Raji (cell line): ENCODE measurements around the gene PFKM.

Source experiments
- POLR2A ChIP-seq: IDR thresholded peaks from 2 replicates; pipeline ENCODE4 v1.6.1; 2011; ENCODE audit warnings: low read depth, low read length, control low read depth; ENCODE audit not compliant: insufficient read depth

The PFKM gene

GRCh38 chr12:48119078-48119833 lies at the start of gene PFKM:
Gene PFKM (plus strand): TSS chr12:48119364. CDS start chr12:48122775, 3,411 bp downstream.
- peak; percentile 64 for TF ChIP-seq POLR2A

DNA sequence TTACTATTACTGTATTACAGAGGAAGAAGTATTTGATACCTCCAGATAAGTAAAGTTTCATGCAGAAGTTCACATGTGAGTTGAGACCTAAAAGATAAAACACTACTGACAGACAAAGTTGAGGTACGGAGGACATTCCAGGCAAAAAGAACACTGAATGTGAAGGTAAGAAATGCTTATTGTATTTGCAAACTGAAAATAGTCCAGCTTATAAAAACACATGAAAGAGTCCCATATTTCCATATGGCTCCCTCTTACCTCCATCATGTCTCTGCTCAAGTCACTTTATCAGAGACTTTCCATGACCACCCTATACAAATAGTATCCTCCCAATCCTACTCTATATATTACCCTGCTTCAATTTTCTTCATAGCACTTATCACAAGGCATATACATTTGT lies 49.1 kb upstream of the PFKM start:
- no peak for TF ChIP-seq POLR2A

DNA sequence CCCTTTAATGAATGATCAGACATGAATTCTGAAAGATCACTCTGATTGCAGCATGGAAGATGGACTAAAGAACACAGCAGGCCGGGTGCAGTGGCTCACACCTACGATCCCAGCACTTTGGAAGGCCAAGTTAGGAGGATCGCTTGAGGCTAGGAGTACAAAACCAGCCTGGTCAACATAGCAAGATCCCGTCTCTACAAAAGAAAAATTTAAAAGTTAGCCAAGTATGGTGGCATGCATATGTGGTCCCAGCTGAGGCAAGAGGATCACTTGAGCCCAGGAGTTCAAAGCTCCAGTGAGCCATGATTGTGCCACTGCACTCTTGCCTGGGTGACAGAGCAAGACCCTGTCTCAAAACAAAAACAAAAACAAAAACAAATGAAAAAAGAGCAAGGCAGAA lies 48.4 kb upstream of the PFKM start:
- no peak for TF ChIP-seq POLR2A

DNA sequence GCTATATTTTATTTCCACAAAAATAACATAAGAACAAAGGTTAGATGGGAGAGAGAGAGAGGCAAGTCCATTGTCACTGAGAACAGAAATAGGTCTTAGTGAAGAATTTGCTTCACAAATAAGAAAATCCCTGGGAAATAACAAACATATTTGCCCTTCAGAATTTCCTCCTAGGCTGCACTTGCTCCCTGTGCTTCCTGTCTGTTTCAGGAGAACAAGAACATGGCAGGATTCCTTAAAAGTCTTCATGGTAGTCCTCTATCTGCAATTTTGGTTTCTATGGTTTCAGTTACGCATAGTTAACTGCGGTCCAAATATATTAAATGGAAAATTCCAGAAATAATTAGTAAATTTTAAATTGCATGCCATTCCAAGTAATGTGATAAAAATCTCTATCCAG lies 47.4 kb upstream of the PFKM start:
- TF ChIP-seq POLR2A: no peak

- TF ChIP-seq POLR2A: no peak
Observed at GRCh38 chr12:48072266-48072665, 46.9 kb upstream of the PFKM start.

DNA sequence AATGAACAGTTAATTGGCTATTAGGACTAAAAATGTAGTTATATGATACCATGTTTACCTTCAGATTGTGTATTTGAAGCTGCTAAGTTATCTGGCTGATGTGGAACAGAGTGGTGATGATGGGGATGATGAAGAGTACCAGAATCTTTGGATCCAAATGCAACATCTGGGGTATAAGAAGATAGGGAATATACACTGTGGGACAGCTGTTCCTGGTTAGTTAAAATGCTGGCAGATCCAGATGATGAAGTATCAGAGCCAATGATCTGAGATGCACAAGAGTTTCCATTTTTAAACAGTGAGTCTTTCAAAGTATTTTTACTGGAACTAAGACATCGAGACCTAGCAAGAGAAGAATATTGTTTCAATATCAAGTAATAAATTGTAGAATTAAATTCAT lies 44.9 kb upstream of the PFKM start:
- no peak for TF ChIP-seq POLR2A

DNA sequence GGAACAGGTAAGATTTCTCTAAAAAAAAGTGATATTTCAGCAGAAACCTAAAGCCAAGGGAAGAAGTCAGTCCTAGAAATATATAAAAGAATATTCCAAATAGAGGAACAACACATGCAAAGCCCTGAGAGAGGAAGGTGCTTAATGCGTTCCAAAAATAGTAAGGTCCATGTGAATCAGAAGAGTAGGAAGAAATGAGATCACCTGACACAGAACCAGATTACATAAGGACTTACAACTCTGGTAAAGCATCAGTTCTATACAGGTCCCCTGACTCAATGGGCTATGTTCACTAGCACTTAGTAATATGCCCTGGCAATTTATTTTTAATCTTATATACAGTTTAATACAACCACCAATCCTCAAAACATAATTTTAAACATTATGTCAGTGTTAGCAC lies 43.3 kb upstream of the PFKM start:
- TF ChIP-seq POLR2A: no peak

DNA sequence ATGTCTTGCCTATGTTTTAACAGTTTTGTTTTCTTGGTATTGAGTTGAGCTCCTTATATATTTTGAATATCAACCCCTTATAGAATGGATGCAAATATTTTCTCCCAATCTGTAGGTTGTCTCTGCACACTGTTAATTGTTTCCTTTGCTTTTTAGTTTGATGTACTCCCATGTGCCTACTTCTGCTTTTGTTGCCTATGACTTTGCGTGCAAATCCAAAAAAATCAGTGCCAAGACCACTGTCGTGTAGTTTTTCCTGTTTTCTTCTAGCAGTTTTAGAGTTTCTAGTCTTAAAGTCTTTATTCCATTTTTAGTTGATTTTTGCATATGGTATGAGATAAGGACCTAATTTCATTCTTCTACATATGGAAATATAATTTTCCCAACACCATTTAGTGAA lies 42.1 kb upstream of the PFKM start:
- TF ChIP-seq POLR2A: no peak

- TF ChIP-seq POLR2A: no peak
Observed at GRCh38 chr12:48078901-48079300, 40.3 kb upstream of the PFKM start.

GRCh38 chr12:48080285-48080684 lies 38.9 kb upstream of the PFKM start:
- no peak for TF ChIP-seq POLR2A

DNA sequence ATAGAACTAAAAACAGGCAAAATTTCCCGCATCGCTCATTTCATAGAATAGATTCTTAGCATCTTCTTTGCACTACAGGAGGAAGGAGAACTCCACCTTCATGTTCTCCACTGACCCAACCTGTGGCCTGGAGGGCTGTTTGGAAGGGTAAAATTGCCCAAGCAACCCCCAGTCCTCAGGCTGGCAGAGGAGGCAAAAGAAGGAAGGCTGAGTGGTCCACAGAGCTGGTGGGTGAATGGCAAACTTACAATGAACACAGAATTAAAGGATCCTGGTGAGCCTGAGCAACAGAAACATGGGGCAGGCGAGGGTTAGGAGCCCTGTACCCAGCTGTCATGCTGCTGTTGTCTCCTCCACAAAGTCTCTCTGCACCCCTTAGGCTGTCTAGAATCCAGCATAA lies 38.3 kb upstream of the PFKM start:
- TF ChIP-seq POLR2A: no peak

DNA sequence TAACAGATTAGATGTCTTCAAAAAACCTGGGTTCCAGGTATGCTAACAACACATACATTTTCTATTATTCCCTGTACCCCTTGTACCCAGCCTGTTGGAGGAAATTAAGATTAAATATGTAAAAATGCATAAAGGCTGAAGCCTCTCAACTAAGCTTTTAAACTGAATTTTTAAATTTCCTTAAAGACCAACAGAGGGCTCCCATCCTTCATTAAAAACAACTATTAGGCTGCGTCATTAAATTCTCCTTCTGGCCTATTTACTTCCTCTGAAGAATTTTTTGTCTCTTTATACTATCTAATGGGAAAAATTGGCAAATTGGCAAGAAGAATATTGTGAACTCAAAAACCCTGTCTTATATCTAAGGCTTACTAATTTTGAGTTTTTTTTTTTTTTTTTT lies 35.1 kb upstream of the PFKM start:
- no peak for TF ChIP-seq POLR2A

DNA sequence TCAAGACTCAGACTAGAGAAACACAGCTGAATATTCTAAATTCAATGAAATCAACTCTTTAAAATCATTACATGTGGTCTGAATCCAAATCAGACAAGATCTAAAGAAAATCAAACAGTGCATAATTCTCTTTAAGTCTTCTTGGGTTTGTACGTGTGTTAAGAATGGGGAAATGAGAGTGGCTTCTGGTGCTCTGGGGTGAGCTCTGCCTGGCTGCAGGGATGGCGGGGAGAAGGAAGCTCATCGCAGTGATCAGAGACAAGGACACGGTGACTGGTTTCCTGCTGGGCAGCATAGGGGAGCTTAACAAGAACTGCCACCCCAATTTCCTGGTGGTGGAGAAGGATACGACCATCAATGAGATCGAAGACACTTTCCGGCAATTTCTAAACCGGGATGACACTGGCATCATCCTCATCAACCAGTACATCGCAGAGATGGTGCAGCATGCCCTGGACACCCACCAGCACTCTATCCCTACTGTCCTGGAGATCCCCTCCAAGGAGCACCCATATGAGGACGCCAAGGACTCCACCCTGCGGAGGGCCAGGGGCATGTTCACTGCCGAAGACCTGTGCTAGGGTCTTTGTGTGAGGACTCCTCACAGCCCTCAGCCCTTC lies 34.2 kb upstream of the PFKM start:
- no peak for TF ChIP-seq POLR2A

- TF ChIP-seq POLR2A: no peak
Observed at GRCh38 chr12:48086327-48086726, 32.8 kb upstream of the PFKM start.

DNA sequence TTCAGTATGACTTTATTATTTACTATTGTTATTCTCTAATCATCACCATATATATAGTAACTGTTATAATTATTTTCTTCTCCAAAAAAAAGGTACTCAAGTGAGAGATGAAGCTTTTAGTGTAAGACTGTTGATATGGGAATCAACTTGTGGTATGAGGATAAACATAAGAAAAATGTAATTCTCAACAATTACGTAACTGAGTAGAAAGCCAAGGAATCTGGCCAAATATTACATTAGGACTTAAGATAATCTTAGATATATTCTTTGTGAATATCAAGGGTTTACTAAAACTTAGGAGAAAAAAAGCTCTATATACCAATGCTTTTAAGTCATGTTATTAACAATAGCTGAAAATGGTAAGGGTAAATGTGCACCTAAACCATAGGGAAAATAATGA lies 26.6 kb upstream of the PFKM start:
- TF ChIP-seq POLR2A: no peak

- no peak for TF ChIP-seq POLR2A
Observed at GRCh38 chr12:48104531-48104930, 14.6 kb upstream of the PFKM start.
